ENCODE measurements around the gene ZNF79.

ZNF79 gene

DNA sequence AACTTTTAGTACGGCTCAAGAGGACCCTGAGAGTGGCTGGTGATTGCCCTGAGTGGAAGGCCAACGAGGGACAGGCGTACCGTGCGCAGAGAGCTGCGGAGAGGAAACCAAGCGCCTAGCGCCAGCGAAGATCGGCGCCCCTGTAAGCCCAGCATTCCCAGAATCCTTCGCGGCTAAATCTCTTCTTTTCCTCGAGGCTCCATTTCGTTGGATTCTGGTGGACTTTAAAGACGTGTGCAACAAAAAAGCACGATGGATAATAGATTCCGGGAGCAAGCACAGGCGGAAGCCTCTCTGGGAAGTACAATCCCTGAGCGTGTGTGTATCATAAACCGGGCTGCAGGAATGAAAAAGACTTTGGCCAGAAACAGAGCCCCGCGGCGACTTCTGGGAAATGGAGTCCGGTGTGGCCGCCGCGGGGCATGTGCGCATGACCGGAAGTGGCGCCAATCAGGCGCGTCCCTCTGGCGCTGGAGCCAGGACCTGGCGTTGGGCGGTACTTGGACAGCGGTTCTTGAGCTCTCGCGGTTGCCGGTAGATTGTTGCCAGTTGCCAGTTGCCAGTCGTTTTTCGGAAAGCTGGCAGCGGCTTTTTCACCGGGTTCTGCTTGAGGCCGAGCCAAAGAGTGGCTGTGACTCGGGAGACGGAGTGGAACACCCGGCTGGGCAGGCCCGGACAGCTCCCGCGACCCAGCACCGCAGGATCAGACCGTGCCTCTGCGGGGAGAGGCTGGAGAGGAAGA is at the start of gene ZNF79:
ZNF79 (plus strand) TSS at position 449 of the 742 bp plus-strand sequence. CDS start 406 bp downstream, outside the sequence.
- peak; percentile 85 for DNase-seq

DNA sequence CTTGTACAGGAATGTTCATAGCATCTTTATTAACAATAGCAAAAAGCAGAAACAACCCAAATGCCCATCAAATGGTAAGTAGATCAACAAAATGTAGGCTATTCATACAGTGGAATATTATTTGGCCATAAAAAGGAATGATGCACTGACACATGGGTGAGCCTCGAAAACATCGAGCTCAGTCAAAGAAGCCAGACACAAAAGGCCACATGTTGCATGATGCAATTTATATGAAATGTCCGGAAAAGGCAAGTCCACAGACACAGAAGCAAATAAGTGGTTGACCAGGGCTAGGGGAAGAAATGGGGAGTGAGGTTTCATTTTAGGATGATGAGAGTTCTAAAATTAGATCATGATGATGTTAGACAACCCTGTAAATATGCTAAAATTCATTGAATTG is 43.7 kb upstream of the ZNF79 start:
- peak; percentile 25 for DNase-seq

DNA sequence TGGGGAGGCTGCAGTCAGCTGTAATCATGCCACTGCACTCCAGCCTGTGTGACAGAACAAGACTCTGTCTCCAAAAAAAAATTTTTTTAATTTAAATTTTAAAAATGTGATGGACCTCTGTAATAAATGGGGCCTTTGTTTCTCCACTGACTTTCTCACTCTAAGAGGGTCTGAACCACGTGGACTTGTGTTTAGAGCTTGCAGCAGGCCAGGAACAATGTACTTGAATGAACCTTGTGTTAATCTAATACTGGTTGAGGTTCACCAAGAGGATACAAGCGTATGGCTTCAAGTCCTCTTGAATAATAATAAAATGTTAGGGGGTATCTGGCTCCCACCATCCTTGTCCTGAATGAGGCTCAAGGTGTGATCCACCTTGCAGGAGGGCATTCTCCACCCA is 41.6 kb upstream of the ZNF79 start:
- DNase-seq, result no peak

DNA sequence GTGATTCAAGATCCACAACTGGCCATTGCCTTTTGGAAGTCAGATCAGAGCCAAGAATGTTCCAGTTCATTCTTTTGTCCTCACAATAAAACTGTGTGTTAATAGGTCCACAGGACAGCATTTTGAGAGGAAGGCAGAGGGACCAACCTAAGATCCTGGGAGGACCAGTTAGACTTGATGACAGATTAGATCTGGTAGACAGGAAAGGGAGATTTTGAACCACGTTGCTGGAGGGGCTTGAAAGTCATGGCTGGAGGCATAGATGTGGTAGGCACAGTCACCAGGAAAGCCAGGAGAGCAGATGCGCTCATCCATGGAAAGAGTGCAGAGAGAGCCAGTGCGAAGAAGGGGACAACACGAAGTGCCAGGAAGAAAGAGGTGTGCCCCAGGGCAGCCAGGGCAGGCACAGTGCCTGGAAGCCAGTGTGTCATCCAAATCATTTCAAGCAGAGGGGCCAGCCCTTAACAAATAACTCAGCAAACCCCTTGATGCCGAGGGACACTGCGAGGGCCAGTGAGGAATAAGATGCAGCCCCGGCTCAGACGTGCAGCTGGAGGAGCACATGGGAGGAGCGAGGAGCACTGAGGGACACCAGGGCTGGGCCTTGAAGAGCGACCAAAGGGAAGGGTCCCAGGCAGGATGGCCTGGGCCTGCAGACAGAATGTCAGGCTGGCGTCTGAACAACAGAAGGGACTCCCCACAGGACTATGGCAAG is 40.0 kb upstream of the ZNF79 start:
- DNase-seq, result no peak

DNA sequence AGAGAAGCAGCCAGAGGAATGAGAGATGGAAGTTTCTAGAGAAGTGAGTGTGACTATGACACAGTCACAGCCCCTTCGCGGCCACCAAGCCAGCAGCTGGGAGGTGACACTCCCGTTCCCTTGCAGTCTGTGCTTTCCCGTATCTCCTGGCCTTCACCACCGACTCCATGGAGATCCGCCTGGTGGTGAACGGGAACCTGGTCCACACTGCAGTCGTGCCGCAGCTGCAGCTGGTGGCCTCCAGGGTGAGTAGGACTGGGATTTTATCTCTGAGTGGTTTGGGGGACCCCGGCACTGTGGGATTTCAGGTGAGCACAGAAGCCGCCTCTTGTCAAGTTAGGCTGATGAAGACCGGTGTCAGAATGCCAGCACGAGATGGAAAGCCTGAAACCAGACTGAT is 39.3 kb upstream of the ZNF79 start:
- DNase-seq, result no peak

DNA sequence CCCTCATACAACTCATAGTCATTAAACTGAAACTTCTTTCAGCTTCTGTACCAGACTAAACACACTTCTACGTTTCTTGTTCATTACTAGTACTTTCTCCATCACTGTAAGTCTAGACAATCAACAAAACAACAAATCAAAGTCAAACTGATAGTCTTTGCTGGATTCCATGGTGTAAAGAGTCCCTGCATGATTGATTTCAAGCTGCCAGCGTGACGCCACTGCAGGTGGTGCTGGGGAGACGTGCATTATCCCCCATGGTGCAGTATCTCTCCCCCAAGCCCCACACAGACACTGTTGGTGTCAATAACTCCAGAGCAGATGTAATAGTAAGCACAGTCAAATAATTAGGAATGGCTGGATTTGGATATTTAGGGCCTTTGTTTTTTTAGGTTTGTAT is 37.9 kb upstream of the ZNF79 start:
- no peak for DNase-seq

DNA sequence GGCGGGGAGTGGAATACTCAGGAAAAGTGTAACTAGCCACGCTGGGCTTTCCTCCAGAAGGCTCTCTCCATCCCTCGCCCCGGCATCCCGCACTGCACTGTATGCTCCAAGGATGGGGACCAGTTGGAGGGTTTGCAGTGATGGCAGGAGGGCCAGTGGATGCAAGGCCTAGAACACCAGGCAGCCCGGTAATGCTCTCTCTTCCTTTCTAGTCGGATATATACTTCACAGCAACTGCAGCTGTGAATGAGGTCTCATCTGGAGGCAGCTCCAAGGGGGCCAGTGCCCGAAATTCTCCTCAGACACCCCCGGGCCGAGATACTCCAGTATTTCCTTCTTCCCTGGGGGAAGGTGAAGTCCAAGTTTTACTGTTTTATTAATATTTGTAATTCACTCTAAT is 37.2 kb upstream of the ZNF79 start:
- no peak for DNase-seq

DNA sequence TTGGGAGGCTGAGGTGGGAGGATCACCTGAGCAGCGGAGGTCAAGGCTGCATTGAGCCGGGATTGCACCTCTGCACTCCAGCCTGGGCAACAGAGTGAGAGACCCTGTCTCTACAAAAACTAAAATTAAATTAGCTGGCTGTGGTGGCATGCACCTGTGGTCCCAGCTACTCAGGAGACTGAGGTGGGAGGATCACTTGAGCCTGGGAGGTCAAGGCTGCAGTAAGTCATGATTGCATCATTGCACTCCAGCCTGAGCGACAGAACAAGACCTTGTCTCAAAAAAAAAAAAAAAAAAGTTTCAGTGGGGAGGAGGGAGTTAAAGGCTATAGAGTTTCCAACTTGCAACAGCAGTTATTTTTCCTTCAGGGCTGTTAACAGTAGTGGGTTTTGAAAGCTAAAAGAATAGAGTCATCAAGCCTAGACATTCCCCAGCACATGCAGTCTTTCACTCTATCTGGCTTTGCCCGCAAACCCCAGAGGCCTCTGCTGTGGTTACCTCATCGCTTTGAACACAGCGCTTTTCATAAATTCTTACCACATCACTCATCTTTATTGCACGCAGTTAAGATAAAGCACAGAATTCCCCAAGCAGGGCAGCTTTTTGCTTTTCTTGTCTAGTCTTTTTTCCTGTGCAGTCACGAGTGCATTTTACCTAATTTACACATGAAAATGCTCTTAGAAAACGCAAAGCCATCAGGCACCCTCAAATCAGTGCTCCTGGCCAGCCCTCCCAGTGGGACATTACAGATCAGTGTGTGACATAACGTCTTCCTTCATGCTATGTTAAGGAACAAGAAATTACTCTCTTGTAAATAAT is 35.9 kb upstream of the ZNF79 start:
- peak; percentile 99 for DNase-seq

DNA sequence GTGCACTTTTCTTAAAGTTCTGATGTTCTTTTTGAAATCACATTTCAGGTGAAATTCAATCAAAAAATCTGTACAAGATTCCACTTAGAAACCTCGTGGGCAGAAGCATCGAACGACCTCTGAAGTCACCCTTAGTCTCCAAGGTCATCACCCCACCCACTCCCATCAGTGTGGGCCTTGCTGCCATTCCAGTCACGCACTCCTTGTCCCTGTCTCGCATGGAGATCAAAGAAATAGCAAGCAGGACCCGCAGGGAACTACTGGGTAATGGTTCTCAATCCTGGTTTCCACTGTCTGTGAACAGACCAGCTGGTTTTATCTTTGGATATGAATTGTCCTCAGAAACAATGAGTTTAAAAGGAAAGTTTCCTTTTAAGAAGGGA is 35.3 kb upstream of the ZNF79 start:
- DNase-seq, result no peak

DNA sequence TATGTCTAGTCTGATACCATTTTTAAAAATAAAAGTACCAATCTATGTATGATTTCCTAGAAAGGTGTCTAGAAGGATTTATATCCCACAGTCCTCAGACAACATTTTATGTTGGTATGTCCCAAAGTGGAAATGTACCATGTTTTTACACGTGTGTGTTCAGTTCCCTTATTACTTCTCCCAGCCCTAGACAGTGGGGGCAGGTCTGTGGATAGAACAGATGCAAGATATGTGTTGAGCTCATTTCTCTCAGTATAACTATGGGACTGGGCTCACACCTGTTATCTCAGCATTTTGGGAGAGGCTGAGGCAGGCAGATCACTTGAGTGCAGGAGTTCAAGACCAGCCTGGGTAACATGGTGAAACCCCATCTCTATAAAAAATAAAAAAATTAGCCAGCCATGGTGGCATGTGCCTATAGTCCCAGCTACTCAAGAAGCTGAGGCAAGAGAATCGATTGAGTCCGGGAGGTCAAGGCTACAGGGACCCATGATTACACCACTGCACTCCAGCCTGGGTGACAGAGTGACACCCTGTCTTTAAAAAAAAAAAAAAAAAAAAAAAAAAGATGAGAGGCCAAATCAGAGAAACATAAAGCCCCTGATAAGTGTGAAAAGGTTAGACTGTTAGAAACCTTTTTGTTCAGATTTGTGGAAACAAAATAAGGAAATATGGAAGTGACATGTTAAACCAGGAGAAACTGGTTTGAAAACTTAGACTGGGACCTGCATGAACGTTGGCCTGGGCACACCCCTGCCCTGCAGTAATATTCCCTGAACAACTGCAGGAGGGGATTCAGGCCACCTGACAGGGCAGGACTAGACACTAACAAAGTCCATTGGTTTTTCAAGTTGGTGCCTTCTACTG is 34.6 kb upstream of the ZNF79 start:
- DNase-seq, result no peak

DNA sequence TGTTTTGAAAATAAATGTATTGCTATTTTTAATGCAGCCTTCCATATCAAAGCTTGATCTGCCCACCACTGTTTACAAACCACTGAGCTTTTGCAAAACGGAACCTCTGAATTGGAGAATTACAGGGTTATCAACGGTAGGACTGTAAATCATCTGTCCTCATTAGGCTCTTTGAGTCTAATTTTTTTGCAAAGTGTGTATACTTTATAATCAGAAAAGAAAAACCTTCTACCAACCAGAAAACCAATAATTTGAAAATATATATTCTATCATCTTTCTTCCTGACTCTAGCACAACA is 34.0 kb upstream of the ZNF79 start:
- no peak for DNase-seq

DNA sequence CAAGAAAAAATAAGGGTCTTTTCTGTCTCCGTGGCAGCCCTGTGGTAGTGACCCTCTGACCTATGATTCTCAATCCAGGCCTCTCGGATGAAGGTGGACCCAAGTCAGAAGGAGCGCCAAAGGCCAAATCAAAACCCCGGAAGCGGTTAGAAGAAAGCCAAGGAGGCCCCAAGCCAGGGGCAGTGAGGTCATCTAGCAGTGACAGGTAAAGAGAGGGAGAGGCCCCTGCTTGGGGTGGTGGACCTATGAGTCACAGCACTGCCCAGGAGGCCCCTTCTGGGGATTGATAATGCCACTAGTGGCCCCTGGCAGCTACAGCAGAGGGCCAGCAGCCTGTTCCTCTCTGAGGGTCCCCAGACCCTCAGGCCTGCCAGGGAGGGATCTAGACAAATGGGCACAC is 33.6 kb upstream of the ZNF79 start:
- no peak for DNase-seq

DNA sequence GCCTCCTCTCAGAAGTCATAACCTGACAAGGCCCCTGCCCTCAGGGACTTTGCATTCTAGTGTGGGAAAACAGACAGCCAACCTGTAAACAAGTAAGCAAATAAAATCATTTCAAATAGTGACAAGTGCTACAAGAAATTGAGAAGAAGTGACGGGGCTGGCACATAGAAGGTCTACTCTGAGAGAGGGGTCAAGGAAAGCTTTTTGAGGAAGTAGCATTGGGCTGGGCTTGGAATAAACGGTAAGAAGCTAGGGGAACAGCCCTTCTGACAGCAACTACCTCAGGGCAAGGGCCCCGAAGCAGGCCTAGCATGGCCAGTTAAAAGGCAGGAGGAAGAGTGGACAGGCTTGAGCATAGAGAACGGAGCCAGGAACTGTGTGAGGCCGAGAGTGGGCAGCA is 32.0 kb upstream of the ZNF79 start:
- DNase-seq, result peak; percentile 34

DNA sequence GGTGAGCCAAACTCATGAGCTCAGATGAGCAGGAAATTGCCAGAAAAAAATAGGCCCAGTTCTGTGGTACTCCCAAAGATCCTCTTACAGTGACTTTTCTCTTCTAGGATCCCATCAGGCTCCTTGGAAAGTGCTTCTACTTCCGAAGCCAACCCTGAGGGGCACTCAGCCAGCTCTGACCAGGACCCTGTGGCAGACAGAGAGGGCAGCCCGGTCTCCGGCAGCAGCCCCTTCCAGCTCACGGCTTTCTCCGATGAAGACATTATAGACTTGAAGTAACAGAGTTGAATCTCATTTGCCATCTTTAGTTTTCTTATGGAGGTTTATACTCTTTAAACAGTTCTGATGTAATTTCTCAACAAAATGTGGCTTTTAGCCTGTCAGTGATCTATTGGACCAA is 31.2 kb upstream of the ZNF79 start:
- no peak for DNase-seq

DNA sequence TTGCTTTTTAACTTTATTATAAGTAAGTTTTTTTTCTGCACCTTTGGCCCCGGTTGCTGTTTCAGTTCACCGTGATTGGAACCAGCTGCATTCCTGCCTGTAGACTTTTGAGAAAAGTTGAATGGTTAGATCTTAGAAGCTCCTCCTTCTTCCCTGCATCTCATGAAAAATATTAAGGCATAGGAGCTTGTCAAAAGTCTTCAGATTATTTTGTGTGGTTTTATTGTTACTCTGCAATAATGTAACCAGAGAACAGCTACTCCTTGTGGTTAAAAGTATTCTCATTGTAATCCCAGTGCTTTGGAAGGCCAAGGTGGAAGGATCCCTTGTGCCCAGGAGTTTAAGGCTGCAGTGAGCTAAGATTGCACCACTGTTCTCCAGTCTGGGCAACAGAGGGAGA is 30.5 kb upstream of the ZNF79 start:
- no peak for DNase-seq

DNA sequence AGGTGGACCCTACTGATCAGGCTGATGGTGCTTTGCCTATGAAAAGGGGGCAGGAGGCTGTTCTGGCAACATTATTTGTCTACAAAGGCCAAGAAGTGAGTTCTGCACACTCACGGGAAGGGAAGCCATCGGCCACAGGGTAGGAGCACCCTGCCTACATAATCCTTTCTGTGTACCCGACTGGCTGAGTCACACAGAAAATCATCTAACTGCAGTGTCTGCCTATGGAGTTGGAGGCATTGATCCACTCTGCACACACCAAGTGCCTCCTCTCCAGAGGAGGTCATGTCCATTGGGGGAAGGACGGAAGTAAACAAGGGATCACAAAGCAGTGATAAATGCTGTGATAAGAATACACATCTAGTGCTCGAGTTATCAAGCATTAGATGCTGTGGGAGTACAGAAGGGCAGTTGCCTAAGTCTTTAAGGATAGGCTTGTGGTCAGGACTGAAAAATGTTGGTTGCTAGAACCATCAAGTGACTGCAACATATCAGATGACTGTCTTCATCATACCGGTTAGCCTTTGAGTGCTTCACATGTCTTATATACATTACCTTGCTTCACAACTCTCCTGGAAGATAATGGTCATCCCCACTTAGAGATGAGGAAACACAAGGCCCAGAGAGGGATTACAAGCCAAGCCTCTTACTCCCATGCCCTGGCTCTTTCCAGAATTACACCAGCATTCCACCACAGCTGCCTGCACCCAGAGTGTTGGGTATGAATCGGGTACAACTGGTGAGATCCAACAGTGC is 28.5 kb upstream of the ZNF79 start:
- DNase-seq, result peak; percentile 63

DNA sequence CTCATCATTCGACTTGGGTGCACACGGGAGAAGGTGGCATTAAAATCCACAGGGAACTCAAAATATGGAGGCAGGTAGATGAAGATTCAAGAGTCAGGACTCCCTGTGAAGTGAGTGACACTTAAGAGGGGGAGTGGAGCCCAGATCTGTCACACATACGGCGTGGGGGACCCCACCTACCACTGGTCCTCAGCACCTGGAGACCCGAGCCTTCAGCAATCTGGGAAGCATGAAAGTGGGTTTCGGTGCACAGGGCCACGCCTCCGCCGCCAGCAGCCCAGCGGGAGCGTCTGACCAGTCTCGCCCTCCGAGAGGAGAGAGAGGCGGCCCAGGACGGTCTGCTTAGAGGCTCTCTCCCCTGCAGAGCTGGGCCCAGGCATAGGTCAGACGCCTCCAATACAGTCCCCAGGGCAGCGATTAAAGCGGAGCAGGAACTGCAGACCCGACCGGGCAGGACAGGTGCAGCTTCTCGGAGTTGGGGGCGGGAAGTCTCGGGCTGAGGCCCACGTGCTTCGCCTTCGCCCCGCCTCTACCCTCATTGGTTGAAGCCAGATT is 27.9 kb upstream of the ZNF79 start:
- DNase-seq, result no peak

DNA sequence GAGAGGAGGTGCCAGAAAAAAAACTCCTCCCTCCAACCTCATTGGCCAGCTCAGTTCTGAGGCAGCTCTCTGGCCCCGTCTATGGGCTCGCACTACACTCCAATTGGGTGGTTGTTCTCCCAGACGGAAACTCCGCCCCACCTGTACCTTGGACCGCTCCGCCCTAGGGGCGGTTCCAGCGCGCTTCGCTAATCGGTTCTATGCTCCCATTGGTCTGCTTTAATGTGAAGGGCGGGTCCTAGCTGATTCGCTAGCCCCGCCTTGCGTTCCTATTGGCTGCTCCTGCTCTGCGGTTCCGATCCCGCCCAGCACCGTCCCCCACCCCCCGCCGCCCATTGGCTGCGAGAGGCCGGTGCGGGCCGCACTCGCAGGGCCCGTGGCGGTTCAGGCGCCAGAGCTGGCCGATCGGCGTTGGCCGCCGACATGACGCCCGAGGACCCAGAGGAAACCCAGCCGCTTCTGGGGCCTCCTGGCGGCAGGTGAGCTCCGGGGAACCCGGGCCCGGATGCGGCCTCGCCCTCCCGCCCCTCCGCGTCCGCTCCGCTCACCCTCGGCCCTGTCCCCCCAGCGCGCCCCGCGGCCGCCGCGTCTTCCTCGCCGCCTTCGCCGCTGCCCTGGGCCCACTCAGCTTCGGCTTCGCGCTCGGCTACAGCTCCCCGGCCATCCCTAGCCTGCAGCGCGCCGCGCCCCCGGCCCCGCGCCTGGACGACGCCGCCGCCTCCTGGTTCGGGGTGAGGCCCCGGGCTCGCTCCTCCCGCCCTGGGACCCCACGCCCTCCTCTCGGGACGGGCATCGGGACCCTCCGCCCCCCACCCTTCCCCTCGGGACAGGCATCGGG is 27.2 kb upstream of the ZNF79 start, which contains the start of gene SLC2A8:
SLC2A8 (plus strand) TSS at position 362 of the 838 bp plus-strand sequence; CDS start at position 424, 62 bp downstream.
- no peak for DNase-seq

DNA sequence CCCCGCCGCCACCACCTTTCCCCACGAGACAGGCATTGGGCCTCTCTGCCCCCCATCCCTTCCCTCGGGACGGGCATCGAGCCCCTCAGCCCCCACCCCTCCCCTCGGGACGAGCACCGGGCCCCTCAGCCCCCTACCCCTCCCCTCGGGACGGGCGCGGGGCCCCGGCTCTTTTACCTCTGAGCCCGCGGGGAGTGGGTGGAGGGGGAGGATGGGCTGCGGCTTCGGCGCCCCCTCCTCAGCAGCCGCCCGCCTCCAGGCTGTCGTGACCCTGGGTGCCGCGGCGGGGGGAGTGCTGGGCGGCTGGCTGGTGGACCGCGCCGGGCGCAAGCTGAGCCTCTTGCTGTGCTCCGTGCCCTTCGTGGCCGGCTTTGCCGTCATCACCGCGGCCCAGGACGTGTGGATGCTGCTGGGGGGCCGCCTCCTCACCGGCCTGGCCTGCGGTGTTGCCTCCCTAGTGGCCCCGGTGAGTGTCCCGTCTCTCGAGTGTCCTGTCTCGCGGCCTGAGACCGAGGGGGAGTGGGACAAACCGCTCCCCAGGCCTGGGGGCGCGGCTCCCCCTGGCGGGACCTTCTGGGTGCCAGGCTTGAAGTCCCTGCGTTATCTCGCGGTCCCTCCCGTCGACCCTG is 26.4 kb upstream of the ZNF79 start:
- DNase-seq, result no peak

DNA sequence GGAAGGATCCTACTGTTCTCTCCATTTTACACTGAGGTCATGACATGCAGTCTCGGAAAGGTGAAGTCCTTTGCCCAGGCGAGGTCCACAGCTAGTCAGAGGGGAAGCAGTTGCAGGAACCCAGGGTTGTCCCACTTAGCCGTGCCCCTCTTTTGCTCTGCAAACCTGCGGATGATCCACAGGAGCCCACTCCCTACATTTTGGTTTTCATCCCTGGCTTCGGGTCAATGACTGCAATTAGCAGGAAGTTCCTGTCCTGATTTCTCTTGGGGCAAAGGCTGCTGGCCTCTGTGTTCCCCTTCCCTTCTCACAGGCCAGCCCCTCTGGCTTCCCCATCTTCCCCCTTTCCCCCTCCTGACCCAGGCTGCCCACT is 25.9 kb upstream of the ZNF79 start:
- DNase-seq, result no peak

All from MV-4-11 (cell line).